ENCODE measurements around the gene OXSR1. TPM values are rescaled to one million over a fixed set of nuclear protein-coding genes. Genes with fewer than 3 reads are reported as not detected.
"Not testable (repeated sequence)": the region's sequence is repeated elsewhere in the genome, so short reads cannot be mapped to it uniquely, and the experiment has no call there.

The OXSR1 gene
- total RNA-seq, 1 experiment from 2014 or later = 27.9 TPM

DNA sequence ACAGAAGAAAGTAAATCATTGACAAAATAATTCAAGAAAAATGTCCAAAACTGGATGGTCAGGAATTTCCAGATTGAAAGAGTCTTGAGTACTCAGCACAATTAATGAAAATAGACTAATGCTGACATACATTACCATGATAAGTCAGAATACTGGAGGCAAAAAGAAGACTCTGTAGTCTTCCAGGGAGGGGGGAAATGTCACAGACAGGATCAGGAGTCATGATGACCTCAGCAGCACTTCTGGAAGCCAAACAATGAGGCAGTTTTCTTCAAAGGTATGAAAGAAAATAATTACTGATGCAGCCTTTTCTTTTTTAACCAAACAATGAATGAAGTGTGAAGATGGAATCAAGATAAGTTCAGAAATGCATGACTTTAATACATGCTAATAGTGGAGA, 70.1 kb downstream of the OXSR1 start:
- DNase-seq (ENCODE audit: low read depth, low spot score) = peak; percentile 79
- in situ Hi-C loops (cut with HindIII; ENCODE audit: low pct_unique_long_range_greater_than_20kb, low sequenced_read_pairs) = no loop called here

DNA sequence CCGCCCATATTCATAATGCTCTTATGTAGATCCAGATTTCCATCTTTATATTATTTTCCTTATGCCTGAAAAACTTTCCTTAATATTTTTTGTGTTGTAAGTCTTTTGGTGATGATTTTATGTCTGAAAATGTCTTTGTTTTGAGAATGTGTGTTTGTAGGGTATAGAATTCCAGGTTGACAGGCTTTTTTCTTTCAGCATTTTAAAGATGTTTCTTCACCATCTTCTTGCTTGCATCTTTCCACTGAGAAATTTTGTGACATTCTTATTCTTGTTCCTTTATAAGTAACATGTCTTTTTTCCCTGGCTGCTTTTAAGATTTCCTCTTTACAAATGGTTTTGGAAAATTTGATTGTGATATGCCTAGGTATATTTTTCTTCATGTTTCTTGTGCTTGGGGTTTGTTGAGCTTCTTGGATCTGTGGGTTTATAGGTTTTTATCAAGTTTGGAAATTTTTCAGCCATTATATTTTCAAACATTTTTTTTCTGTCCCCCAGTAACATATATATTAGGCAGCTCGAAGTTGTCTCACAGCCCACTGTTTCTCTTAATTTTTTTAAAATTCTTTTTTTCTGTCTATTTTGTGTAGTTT, 73.2 kb downstream of the OXSR1 start:
- DNase-seq (ENCODE audit: low read depth, low spot score) = no peak
- in situ Hi-C loops (cut with HindIII; ENCODE audit: low pct_unique_long_range_greater_than_20kb, low sequenced_read_pairs) = no loop called here

DNA sequence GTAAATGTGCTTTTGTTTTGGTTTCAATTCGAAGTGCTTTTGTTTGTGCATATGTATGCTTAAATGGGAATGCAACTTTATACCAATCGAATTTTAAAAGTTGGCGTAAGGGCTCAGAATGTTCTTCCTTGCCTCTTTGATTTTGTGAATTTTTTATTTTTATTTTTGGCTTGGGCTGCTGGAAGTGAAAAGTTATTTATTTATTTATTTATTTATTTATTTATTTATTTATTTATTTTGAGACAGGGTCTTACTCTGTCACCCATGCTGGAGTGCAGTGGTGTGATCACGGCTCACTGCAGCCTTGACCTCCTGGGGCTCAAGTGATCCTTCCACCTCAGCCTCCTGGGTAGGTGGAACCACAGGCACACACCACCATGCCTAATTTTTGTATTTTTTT, 77.5 kb downstream of the OXSR1 start:
- in situ Hi-C loops (cut with HindIII; ENCODE audit: low pct_unique_long_range_greater_than_20kb, low sequenced_read_pairs); DNase-seq (ENCODE audit: low read depth, low spot score): not testable (repeated sequence)

DNA sequence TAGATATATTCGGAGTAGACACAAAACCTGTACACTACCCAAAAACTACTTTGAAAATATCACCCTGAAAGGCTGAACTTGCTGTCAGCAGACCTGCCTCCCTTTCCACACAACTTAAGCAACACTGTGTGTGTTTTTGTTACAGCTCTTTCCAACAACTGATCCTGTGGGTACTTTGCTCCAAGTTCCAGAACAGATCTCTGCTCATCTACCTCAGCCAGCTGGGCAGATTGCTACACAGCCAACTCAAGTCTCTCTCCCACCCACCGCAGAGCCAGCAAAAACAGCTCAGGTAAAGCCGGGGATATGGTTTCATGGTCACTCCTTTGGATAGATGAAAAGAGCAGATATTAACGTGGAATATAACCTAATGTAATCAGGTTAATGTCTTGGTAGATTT, 80.6 kb downstream of the OXSR1 start:
- no peak for DNase-seq (ENCODE audit: low read depth, low spot score)
- in situ Hi-C loops (cut with HindIII; ENCODE audit: low pct_unique_long_range_greater_than_20kb, low sequenced_read_pairs) = no loop called here

DNA sequence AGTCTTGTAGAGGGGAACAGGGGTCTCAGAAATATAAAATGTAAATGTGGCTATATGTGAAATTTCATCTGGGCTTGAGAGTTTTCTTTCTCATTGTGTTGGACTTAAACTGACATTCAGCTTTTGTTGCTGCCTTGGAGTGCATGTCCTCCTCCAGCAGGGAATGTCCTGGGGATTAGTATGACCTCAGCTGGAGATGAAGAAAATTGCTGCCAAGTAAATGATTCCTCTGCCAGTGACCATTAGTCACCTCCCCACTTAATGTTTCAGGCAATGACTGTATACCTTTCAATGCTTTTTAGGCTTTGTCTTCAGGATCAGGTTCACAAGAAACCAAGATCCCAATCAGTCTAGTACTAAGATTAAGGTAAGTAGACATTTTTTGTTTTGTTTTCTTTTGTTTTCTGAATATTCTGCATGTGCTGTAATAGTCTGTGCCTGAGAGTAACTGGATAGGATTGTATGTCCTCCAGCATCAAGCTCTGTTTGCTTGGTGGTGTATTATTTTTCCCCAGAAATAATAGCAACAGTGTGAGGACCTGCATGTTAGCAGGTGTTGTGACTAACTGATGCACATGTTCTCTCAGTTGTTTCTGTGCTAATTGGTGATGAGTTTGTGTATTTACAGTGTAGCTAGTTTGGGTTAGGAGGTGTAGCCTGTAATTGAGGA, 82.2 kb downstream of the OXSR1 start:
- in situ Hi-C loops (cut with HindIII; ENCODE audit: low pct_unique_long_range_greater_than_20kb, low sequenced_read_pairs) = no loop called here
- DNase-seq (ENCODE audit: low read depth, low spot score) = peak; percentile 58

DNA sequence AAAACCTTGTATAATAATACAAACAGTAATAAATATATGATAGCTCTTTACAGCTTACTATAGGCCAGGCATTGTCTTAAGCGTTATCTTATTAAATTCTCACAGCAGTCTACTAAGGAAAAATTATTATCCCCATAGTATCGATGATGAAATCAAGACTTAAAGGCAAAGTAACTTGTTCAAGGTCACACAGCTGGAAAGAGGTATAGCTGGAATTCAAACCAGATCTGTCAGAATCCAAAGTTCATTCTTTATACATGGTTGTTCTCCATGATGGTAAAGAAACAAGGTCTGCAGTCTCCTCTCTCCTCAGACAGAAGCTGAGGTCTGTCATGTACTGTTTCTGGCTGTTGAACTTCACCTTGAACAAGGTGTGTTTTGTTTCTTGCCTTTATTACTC, 84.9 kb downstream of the OXSR1 start:
- in situ Hi-C loops (cut with HindIII; ENCODE audit: low pct_unique_long_range_greater_than_20kb, low sequenced_read_pairs) = no loop called here
- no peak for DNase-seq (ENCODE audit: low read depth, low spot score)

DNA sequence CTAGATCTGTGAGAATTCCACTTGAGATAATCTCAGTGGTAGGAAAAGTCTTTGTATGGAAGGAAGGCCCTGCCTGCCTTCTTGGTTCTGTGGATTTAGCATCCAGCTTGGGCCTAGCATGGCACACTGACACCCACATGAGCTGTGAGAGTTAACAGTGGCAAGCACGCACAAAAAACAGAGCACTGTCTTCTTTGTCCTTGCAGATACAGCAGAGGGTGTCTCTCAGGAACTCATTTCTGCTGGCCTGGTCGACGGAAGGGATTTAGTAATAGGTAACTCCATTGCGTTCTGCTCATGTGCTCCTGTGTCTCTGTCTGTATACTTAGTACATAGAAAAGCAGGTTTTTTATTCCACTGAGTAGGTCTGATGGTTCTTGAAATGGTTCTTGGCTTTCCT, 85.9 kb downstream of the OXSR1 start:
- in situ Hi-C loops (cut with HindIII; ENCODE audit: low pct_unique_long_range_greater_than_20kb, low sequenced_read_pairs) = no loop called here
- no peak for DNase-seq (ENCODE audit: low read depth, low spot score)

DNA sequence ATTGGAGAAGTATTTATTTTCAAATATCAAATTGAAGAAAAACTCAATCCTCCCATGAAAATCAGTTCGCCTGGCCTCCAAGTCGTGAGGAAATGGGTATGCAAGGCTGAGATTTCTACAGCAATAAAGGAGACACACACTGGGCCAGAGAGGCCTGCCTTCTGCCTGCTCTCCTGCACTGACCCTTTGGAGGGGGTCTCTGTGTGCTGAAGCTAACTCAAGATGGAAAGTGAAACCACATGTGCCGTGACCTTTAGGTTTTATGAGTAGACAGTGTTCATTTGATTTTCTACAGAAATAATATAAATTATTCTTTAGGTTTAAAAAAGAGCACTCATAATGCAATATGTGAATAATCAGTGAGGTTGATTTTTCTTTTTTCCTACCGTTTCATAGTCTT, 88.4 kb downstream of the OXSR1 start:
- in situ Hi-C loops (cut with HindIII; ENCODE audit: low pct_unique_long_range_greater_than_20kb, low sequenced_read_pairs) = no loop called here
- no peak for DNase-seq (ENCODE audit: low read depth, low spot score)

DNA sequence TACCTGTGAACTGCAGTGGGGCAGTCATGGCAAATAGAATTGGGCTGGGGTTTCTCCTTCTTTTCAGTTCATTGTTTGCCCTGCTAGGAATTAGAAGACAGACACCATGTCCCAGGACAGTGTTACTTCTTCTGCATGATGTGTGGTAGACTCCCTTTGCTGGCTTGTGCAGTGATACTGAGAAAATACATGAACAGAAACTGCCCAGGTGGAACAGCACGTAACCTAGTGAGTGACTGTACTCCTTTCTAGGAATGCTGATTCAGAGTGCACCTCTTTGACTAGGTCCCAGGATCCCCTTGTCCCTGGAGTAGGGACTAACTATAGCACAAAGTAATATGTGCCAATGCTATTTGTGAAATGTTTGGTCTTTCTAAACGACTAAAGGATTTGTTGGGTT, 89.5 kb downstream of the OXSR1 start:
- in situ Hi-C loops (cut with HindIII; ENCODE audit: low pct_unique_long_range_greater_than_20kb, low sequenced_read_pairs) = no loop called here
- DNase-seq (ENCODE audit: low read depth, low spot score) = no peak

DNA sequence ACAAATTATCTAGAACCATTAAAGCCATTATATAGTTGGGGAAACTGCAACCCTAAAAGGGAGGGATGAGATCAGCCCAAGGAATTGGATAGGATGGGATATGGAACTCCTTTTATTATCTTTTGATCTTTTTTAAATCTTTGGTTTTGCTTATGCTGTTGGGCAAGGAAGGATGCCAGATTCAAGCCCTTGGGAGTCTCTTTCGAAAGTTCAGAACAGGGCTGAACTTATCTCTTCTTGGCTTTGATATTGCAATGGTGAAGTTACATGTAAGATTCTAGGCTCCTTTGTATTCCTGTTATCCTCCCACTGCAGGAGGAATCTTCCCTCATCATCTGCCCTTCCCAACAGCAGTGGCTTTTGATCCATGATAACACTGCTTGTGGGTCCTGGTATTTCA, 90.3 kb downstream of the OXSR1 start:
- no peak for DNase-seq (ENCODE audit: low read depth, low spot score)
- in situ Hi-C loops (cut with HindIII; ENCODE audit: low pct_unique_long_range_greater_than_20kb, low sequenced_read_pairs) = no loop called here

DNA sequence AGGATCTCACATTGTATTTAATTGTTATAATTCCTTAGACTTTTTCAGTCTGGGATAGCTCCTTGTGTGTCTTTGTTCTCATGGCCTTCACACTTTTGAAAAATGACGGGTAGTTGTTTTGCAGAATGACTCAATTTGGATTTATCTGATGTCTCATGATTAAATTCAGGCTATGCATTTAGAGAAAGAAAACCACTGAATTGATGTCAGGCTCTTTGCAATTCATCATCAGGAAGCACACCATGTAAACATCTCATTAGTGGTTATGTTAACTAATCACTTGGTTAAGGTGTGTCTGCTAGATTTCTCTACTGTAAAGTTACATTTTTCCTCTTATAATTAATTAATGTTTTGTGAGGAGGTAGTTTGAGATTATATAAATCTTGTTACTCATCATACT, 92.2 kb downstream of the OXSR1 start:
- DNase-seq (ENCODE audit: low read depth, low spot score) = no peak
- in situ Hi-C loops (cut with HindIII; ENCODE audit: low pct_unique_long_range_greater_than_20kb, low sequenced_read_pairs) = no loop called here

DNA sequence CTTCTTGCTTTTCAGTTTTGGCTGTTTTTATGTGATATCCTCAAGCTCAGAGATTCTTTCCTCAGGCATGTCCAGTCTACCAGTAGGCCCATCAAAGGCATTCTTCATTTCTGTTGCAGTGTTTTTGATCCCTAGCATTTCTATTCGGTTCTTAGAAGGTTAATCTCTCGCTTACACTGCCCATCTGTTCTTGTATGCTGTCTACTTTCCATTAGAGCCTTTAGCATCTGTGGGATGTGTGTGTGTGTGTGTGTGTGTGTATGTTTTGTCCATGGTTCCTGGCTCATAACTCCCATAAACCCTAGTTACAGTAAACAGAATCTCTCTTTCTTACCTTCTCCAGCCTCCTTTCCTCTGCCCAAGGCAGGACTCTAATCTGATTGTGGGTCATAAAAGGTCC, 95.1 kb downstream of the OXSR1 start:
- no peak for DNase-seq (ENCODE audit: low read depth, low spot score)
- in situ Hi-C loops (cut with HindIII; ENCODE audit: low pct_unique_long_range_greater_than_20kb, low sequenced_read_pairs) = no loop called here

DNA sequence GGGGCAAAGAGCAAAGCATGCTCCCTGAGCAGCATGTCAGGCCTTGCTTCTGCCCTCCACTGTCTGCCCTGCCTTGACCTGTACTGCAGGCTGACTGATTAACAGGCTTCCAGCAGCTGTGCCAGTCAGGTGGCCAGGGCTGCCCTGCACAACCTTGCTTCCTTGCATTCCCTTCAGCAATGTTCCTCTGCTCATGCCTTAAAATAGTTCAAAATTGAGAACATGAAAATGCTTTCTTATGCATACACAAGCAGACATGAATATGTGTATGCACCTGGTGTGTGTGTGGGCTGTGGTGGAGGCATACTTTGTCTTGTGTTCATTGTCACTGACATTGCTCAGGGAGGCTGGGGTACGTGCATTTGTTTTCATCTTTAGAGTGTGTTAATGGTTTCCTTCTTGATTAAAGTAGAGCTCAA, 99.0 kb downstream of the OXSR1 start:
- no peak for DNase-seq (ENCODE audit: low read depth, low spot score)
- in situ Hi-C loops (cut with HindIII; ENCODE audit: low pct_unique_long_range_greater_than_20kb, low sequenced_read_pairs) = no loop called here

DNA sequence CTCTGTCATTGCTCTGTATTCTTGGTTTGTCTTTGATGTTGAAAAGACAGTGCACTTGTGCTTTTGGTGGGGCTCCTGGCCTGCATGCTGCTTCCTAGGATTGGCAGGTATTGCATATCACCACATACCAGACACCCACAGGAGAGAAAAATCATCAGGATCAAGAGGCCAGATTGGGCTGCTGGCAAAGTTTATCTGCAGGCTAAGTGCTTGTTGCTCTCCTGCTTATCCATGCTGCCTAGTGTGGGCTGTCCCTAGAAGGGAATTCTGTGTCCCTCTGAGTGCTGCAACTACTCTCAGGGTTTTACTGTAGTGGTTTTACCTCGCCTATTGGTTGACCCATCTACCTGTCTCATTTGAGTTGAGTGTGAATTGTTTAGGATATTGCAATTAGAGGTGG, 99.4 kb downstream of the OXSR1 start:
- no peak for DNase-seq (ENCODE audit: low read depth, low spot score)
- in situ Hi-C loops (cut with HindIII; ENCODE audit: low pct_unique_long_range_greater_than_20kb, low sequenced_read_pairs) = no loop called here

DNA sequence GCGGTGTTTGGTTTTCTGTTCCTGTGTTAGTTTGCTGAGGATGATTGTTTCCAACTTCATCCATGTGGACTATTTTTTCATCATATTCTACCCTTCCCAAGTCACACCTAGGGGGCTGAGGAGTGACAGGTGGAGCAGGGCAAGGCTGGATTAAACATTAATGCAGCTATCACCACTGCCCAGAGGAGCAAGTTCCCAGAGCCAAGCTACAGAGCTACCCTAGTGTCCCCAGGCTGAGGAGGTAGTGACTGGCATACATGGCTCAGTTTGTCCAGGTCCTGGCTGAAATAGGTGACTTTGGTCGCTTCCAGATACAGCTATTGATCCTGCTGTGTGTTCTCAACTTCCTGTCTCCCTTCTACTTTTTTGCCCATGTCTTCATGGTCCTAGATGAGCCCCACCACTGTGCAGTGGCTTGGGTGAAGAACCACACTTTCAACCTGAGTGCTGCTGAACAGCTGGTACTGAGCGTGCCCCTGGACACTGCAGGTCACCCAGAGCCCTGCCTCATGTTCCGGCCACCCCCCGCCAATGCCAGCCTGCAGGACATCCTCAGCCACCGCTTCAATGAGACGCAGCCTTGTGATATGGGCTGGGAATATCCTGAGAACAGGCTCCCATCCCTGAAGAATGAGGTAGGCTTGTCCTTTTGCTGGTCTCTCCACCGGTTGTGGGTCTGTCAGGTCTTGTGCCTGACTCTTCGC, 100.4 kb downstream of the OXSR1 start, which contains the start of gene SLC22A13:
Gene SLC22A13 (plus strand): TSS at position 209 of the 704 bp plus-strand sequence. CDS start 49 bp downstream, at position 258.
- in situ Hi-C loops (cut with HindIII; ENCODE audit: low pct_unique_long_range_greater_than_20kb, low sequenced_read_pairs) = no loop called here

DNA sequence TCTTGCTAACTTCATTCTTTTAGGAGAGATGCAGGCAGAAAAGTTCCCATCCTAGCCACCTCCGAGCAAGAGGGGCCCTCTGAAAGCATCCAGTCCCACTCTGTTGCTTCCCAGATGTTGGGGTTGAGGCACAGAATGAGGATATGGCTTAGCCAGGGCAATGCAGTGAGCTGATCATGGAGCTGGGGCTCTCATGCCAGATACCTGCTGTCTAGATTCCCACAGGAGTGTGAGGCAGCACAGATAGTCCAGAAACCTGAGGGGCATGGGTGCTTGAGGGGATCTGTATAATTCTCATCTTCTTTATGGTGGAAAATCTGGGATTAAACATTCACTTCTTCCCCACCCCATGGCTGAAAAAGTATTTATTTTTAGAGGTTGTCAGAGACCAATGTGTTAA, 101.5 kb downstream of the OXSR1 start:
- in situ Hi-C loops (cut with HindIII; ENCODE audit: low pct_unique_long_range_greater_than_20kb, low sequenced_read_pairs) = no loop called here
- DNase-seq (ENCODE audit: low read depth, low spot score) = no peak

More for the DNA sequence above, 100.4 kb downstream of the OXSR1 start, which contains the start of gene SLC22A13:
- no peak for DNase-seq (ENCODE audit: low read depth, low spot score)

DNA sequence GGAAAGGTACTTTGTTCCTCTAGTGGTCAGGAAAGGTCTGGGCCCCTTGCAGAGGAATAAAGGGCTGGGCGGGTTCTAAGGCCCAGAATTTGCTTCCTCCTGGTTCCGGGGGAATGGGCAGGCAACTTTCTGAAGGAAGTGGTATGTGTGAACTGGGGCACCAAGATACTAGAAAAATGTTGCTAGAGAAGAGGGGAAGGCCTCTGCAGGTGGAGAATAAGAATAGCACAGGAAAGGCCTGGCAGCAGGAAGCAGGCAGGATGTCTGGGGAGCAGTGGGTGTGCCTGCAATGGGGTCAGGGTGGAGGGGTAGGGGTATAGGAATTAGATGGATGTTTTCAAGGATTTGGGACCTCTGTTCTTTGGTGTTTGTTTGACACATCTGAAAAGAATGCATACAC, 102.3 kb downstream of the OXSR1 start:
- in situ Hi-C loops (cut with HindIII; ENCODE audit: low pct_unique_long_range_greater_than_20kb, low sequenced_read_pairs) = no loop called here

DNA sequence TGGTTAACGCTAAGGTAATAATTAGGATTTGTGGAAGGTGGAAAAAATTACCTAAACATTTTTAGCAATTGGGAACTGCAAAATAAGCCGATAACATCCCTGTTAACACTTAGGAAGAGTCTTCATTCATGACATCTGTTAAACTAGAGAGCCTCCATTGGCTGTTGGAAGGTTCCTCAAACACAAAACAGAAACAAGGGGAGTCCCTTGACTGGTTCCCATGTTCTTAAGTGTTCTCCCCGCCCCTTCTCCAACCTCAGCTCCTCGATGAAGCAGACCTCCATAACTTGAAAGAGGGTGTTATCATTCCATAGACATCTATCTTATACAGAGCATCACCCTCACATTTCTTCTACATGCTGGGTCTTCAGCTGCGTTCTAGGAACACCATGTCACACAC, 102.8 kb downstream of the OXSR1 start:
- in situ Hi-C loops (cut with HindIII; ENCODE audit: low pct_unique_long_range_greater_than_20kb, low sequenced_read_pairs) = no loop called here
- no peak for DNase-seq (ENCODE audit: low read depth, low spot score)

More for the DNA sequence above, 102.3 kb downstream of the OXSR1 start:
- no peak for DNase-seq (ENCODE audit: low read depth, low spot score)

DNA sequence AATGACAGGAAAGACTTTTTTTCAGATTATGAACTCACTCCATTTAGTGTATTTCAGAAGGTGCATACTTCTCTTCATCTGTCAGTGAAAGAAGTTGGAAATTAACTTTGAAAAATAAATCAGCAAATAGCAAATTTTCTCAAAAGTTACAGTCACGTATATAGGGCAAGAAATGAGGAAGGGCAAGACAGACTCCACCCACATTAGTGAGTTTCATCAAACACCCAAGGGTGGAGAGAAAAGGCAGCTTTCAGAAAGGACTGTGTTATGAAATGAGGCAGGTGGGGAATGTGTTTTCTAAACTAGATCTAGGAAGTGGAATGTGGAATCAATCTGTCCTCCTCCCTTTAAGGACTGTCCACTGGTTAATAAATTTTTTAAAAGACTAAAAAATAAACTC, 103.2 kb downstream of the OXSR1 start:
- no peak for DNase-seq (ENCODE audit: low read depth, low spot score)
- in situ Hi-C loops (cut with HindIII; ENCODE audit: low pct_unique_long_range_greater_than_20kb, low sequenced_read_pairs) = no loop called here

Data from SK-MEL-5 (cell line).